GM18498 (cell line): ENCODE results near the gene PLA2G4E.

Experiments
- ATAC-seq: cut with Tn5 transposase; IDR thresholded peaks from one replicate; pipeline ENCODE4 v1.9.1; 2021; ENCODE audit warnings: mild to moderate bottlenecking, moderate library complexity; ENCODE audit not compliant: unreplicated experiment

PLA2G4E gene

DNA sequence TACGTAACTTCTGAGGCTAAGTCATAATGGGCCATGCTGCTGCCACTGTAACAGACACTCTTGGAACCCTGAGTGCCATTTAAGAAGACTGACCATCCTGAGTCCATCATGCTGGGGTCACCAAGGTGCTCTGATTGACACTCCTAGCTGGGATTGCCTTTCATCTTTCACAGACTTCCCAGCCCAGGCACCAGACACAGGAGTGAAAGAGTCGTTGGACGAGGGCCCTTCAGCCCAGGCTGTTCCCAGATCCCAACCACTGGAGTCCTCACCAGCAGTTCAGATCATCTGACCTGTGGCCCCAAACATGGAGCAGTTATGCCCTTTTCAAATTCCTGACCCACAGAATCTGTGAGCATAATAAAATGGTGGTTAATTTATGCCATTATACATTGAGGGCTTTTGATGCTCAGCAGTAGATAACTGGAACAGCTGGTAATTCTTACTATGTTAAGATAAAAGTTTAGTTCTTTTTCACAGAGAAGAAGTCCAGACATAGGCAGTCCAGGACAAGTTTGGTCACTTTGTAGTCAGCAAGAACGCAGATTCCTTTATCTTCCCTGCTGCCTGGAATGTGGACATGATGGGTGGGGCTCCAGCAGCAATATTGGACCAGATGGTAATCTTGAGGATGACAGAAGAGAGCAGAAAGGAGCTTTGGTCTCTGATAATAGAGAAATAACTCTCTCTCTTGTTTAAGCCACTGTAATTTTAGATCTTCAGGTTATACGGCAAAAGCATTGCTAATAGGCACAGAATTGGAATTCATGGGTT is 41.2 kb downstream of the PLA2G4E start:
- ATAC-seq = no peak

DNA sequence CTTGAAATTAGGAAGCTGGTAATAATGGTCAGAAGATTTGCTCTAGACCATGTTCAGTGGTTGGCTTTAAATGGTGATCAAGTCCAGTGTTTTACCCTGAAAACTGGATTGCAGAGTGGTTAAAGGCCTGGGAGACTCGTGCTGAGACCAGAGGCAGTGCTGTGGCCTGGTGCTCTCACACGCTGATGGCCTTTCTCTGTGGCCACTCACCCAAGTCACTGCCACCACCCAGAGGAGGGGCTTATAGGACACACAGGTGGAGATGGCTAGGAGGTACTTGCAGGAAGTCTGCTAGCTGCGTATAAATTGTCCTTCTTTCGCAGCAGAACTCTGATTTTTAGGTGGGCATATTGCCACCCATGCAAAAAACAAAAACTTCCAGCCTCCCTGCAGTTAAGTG is 42.3 kb downstream of the PLA2G4E start:
- no peak for ATAC-seq

DNA sequence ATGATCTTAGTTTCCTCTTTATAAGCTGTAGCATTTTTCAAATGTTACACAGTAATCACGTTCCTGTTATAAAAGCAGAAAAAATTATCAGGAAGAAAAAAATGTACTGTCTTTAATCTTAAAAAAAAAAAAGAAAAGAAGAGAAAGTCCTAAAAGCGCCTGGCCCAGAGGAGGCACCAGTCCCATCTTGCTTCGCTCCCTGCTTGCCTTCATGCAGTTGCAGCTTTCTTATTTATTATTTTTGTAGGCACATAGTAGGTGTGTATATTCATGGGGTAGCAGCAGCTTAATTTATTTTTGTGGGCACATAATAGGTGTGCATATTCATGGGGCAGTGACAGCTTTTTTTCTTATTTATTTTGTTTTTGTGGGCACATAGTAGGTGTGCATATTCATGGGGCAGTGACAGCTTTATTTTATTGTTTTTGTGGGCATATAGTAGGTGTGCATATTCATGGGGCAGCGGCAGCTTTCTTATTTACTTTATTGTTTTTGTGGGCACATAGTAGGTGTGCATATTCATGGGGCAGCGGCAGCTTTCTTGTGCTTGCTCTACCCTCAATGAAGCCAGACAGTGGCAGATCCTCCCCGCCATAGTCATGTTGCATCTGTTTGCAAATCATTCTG is 43.0 kb downstream of the PLA2G4E start:
- ATAC-seq = no peak

DNA sequence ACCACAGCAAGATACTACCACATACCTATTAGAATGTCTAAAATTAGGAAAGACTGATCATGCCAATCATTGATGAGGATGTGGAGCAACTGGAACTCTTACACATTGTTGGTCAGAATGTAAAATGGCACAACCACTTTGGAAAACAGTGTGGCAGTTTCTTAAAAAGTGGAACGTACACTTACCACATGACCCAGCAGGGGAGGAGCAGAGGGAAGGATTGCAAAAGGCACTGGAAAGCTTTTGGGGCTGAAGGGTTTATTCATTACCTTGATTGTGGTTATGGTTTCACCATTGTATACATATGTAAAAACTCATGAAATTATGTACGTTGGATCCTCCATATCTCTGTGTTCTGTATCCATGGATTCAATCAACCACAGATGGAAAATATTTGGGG is 45.2 kb downstream of the PLA2G4E start:
- no peak for ATAC-seq

DNA sequence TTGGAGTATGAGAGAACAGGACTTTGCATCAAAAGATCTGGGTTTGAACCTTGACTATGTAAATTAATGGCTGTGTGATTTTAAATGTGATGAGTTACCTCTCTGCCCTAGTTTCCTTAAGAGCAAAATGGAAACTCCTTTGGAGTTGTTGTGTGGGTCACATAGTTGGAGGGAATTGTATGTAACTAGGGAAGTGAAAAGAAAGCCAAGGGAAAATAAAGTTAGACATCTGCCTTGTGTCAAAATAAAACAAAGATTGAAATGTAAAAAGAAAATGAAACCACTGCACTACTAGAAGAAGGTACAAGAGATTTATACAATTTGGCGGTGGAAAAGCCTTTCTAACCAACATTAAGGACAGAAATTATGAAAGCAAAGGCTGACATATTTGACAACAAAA is 46.8 kb downstream of the PLA2G4E start:
- no peak for ATAC-seq

DNA sequence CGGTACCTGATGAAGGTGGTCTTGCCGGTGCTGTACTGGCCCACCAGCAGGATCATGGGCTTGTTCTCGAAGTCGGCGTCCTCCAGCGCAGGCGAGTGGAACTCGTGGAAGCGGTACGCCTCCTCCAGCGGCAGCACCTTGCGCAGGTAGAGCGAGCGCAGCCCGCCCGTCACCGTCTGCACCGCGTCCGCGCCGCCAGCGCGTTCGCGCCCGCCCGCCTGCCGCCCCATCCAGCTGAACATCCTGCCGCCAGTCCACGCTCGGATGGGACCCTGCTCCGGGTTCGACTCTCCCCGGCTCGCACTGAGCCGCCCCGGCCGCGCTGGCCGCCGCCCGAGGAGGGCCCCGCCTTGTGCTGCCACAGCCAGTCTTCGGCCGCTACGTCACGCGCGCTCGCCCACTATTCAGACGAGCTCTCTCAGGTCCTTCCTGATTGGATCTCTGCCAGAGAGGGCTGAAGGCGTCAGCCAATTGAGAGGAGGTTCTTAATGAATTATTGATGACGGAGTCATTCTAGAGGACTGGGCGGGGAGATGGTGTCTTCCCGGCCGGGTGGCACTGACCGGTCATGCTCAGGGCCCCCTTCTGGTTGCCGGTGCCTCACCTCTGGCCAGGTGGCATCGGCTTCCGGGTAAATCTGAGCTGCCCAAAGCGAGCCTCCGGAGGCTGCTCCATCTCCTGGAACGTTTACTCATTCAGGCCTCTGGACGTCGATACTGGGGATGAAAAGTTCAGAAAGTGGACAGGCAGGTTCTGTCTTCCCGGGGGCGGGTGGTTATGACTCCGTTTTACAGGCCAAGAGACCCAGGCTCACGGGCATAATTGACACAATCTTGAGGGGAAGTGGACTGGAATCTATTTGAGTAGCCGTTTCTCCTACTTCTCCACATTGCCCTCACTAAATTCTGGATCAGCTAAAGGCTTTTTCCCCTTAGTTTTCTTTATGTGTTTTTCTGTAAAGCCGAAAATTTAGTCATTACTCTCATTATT is 48.3 kb downstream of the PLA2G4E start, which contains the start of gene EHD4:
Gene EHD4, minus strand, starts transcription at position 305 of the 990 bp plus-strand sequence. Its CDS starts 63 bp downstream, at position 242.
- peak; percentile 81 for ATAC-seq

DNA sequence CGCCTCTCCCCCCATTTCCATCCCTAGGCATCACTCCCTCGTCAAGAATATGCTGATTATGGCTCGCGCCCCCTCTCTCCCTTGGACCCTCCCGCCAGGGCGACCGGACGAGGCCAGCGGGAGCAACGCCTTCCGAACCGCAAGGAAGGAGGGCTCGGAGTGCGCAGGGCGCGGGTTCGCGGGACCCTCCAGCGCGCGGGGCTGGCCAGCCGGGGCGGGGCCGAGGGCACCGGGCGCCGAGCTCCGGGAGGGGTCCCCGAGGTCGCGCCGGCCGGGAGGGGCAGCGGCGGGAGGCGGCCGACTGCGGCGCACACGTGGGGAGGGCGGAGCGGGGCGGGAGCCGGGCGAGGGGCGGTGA is 49.0 kb downstream of the PLA2G4E start:
- peak; percentile 30 for ATAC-seq

DNA sequence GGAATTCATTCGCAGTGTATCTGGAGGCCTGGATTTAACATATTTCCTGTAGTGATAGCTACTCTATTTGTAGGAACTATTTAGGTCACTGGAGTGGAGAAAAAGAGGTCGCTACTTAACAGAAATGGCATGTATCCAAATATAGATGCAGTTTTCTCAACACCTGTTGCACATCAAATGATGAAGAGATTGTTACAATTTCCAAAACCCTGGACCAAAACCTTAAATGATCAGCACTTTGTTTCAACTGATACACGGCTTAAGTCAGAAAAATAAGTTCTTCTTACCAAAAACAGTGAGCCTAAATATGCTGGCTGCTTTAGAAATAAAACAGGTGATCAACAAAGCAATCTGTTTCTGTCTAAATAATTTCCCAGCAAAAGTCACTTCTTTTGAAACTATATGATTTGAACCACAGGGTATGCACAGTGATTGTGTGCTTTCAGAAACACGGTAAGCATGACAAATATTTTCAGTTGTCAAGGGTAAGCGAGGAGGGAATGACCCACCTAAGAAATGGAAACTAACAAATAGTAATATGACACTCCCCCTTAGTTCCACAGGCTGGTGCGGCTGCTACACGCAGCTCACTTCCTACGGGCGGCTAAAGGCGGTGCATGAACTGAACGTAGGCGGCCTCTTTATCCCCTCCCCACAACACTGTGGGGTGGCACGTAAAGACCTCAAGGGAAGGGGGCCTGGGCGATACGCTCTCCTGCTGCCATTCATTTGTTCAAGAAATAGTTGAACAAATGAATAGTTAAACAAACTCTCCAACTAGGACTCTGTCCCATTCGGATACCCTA is 49.5 kb downstream of the PLA2G4E start:
- peak; percentile 44 for ATAC-seq

DNA sequence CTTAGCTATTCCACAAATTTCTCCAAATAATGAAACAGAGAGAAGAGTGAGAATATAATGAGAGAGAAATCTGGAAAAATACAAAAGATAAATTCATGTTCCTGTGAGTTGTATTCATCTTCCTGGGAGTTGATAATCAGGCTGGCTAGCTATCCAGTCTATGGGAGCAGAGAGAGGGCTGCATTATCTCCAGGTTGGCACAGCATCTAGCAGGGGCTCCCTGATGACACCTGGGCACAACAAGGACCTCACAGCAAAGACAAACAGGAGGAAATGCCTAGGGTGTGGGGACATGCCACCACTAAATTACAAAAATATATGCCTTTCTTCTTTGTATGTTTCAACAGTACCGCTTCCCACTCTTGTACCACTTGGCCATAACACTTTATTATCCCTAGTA is 50.4 kb downstream of the PLA2G4E start:
- no peak for ATAC-seq

DNA sequence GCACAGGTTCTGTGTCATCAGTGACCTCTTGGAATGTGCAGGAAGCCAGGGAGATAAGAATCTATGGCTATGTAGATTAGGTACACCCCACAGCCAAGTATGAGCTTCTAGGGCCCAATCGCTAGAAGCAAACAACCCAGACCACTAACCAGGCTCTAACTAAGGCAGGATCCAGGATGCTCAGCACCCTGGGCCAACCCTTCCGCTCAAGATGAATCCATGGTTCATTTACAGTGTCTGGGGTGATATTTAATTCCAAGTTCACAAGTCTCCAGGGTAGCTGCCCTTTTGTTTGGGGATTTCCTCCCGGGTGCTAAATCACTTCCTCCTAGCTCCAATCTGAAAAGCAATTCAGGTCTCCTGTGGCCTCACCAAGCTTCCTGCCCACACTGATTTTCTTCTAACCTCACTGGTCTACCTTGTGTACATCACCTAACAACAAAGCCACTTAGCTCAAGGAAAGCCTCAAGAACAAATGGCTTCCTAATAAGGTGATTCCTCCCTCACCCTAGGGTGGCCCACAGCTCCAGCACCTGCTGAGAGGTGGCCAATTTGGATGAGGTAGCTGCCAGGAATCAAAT is 50.9 kb downstream of the PLA2G4E start:
- ATAC-seq = no peak

DNA sequence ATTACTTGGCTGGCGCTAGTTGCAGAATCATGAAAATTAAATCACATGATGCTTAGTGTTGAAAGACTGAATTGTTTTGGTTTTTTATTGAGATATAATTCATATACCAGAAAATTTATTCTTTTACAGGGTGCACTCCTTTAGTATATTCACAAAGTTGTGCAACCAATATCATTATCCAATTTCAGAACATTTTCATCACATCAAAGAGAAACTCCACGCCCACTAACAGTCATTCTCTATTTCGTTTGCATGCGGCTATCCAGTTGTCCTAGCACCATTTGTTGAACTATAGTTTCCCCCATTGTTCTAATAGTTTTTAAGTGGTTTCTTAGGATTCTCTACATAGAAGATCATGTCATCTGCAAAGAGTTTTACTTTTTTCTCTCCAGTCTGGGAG is 52.1 kb downstream of the PLA2G4E start:
- no peak for ATAC-seq

DNA sequence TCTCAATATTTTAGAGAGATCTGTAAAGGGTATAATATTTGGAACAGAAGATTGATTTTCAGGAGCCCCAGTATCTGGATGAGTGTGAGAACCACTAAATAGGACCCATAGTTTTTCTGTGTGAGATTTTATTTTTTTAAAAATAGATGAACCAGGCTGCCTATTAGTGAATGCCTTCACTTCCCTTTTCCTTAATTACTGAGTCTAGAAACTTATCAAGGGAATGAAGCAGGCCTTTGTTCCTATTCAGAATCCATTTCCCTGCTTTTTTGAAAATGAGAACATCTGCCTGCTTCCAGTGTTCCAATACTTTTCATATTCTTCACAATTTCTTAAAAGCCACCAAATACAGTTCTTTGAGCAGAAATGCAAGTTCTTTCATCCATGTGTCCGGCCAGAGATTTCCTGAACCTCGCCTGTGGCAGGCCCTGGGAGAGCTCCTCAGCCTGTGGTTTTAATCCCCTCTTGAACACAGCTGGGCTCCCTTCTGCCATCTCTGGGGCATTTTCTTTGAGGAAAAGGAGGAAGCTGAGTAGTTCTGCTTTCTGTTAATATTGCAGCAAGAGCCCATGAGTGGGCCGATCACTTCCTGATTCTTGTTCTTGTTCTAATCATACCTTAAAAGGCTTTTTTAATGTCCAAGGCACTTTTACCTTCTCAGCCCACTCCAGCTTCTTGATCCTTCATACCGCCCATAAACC is 53.2 kb downstream of the PLA2G4E start:
- ATAC-seq = no peak

DNA sequence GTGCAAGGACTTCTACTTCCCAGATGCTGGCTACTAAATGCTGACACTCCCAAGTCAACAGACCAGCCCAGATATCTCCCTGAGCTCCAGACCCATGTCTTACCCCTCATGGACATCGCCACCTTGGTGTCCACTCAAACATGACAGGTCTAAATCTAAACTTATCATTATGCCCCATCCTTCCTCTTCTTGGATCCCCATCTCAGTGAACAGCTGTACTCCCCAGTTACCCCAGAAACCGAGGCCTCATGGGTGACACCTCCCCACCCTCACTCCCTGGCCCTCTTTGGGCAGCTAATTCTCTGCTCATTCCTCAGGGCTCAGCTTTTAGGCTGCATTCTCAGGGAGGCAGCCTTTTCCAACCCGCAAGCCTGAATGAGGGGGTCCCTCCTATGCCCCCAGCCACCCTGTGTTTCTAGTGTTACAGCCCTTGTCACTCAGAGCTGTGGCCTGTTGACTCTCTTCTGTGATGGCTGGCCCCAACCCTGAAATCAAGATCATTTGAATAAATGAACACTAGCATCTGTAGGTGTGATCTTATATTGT is 53.8 kb downstream of the PLA2G4E start:
- ATAC-seq = no peak

DNA sequence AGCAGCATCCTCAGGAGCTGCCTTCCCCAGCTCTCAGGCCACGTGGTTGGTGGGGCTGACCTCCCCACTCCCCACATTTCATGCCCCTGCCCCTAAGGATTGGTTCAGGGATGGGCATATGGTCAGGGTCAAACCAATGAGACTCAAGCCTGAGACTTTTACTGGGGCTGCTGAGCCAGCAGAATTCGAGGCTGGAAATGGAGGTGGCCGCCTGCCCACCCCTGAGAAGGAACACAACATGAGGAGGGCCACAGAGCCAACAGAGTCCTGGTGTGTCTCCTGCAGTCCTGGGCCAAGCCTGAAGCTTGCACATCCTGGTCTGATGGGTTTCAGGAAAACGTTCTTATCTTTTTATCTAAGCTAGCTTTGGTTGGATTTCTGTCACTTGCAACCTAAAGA is 54.4 kb downstream of the PLA2G4E start:
- ATAC-seq = no peak

DNA sequence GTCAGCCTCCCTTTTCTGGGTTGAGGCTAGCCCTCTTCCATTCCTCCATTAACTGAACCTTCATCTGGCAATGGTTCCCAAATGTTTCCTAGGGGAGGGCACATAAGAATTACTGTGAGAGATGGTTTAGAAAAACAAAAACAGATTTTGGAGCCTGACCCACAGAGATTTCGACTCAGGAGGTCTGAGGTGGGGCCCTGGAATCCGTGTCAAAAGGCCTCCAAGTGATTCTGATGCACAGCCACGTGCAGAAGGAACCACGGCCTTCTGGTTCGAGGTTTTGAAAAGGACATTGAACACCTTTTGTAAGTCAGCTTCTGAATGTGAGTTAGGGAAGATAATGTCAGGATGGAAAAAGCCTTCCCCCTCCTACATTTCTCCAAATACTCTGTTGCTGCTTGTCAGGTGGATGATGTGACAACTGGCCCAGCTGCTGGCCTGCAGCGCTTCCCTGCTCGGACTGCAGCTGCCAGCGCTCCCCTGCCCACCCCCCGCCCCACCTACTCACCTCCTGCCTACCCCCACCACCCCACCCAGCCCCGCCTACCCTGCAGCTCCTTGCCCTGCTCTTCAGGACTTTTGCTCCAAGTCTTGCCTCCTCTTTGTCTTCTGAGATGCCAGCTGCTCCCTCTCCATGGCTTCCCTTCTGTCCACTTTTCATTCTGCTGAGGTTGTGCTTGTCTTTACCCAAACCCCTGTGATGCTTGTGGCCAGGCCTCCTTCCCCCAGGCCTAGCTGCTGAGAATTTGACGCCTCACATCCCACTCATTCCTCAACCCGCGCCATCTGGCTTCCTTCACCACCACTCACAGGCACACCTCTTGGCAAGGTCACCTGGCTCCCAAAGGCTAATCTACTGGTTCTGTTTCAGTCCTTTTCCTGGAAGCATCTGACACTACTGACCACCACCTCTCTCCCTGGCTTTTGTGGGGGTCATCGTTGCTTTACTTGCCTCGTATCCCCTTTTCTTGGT is 55.1 kb downstream of the PLA2G4E start:
- ATAC-seq = no peak

DNA sequence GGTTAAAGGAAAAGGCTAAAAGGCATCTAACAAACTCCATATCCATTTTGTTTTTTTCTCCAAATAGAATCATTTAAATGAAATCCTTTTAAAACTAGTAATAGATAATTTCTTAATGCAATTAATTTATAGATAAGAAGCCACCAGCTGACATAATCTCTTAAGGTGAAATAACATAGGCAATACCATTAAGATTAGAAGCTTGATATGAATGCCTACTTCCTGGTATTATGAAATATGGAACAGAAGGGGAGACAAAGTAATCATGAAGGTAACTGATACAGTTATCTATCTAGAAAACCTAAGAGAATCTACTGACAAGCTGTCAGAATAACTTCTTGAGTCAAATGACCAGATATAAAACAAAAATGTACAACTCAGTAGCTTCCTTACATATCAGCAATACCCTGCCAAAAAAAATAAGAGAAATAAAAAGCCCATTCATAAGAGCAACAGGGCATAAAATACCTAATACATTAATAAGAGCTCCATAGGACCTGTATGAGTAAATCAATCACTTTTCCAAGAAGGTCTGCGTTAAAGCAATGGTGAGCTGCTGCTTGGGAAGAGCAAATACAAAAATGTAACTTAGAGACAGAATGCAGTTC is 59.1 kb downstream of the PLA2G4E start:
- no peak for ATAC-seq

DNA sequence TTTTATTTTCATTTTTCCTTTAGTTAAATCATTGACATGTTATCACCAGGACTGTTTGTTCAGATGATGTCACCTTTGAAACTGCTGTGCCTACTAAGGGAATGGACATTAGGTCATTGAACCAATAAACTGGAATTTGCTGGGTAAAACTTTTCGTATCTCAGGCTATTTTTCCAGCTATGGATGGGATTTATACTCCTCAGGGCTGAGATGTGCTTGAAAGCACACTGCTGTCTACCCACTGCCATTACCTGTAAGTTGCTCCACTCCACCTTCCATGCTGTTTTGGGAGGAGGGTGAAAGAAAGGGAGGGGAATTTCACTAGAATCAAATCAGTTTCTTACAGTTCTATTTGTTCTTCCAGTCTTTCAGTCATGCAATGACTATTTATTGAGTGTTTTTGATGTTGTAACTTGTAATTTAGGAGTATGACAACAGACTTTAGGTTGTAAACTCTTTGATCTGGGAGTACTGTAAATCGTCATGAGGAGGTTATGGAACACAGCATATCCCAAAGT is 59.8 kb downstream of the PLA2G4E start:
- ATAC-seq = no peak

DNA sequence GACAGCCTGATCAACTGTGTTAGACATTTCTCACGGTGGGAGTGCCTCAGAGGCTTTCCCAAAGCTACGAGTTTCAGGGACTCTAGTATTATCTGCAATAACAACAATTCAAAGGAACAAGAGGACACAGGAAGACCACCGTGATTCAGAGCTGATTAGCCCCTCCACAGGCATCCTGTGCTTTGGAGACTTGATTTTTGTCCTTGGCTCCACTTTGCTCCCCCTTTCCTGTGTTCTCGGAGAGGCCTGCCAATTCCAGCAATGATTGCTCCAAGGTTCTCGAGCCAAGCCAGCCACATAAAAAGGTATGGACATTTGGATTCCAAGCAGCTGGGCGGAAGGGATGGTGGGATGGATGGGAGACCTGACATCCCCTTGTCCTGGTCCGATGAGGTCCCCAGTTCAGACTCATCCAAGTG is 62.8 kb downstream of the PLA2G4E start:
- ATAC-seq = no peak
